HUES64 (cell line): ENCODE measurements around the gene PEPD.

ENCODE experiments used
- H3K27ac ChIP-seq: 2 replicates; pipeline ENCODE4 v1.7.0; 2013; ENCODE audit warnings: low read depth, low read length, inconsistent platforms
- H3K27me3 ChIP-seq: 2 replicates; pipeline ENCODE4 v1.6.1; 2013; ENCODE audit warnings: mild to moderate bottlenecking, low read length; ENCODE audit not compliant: insufficient read depth
- H3K36me3 ChIP-seq: 2 replicates; pipeline ENCODE4 v1.6.1; 2013; ENCODE audit warnings: mild to moderate bottlenecking, low read length; ENCODE audit not compliant: insufficient read depth
- H3K4me1 ChIP-seq: 2 replicates; pipeline ENCODE4 v1.6.1; 2013; ENCODE audit warnings: mild to moderate bottlenecking, low read length, moderate library complexity; ENCODE audit not compliant: insufficient read depth
- H3K4me3 ChIP-seq: 2 replicates; pipeline ENCODE4 v1.5.1; 2013; ENCODE audit warnings: mild to moderate bottlenecking, low read length, moderate library complexity
- H3K9ac ChIP-seq: 2 replicates; pipeline ENCODE4 v1.6.1; 2013; ENCODE audit warnings: mild to moderate bottlenecking, low read depth, low read length
- H3K9me3 ChIP-seq: 2 replicates; pipeline ENCODE4 v1.6.1; 2013; ENCODE audit warnings: low read depth, low read length; ENCODE audit not compliant: insufficient read depth
- WGBS: fragments of 150-250, 120-280 bp; methylation state at CpG from one replicate; pipeline ENCODE4 v1.1.7; 2013; ENCODE audit warnings: missing lambda C conversion rate; 5-methylcytosine and 5-hydroxymethylcytosine counted together

The PEPD gene

GRCh38 chr19:33522371-33522662, 726 bp upstream of the PEPD start:
- WGBS: 92% methylated on average over 5 of the region's 5 CpGs
- Histone ChIP-seq H3K27me3 (peaks cover 1% of the 10 kb centered on the region; the same call in 1 of the 2 replicates), H3K9ac (peak overlapping the region; percentile 65), H3K4me3 (peak overlapping the region; percentile 86), H3K4me1 (peaks cover 12% of the 10 kb centered on the region), H3K36me3 (no peaks in the 10 kb centered on the region), H3K27ac (no peak overlapping the region), H3K9me3 (no peaks in the 10 kb centered on the region)

GRCh38 chr19:33520844-33521479, 629 bp downstream of the PEPD start:
- Histone ChIP-seq H3K4me1 (peaks cover 12% of the 10 kb centered on the region), H3K36me3 (no peaks in the 10 kb centered on the region), H3K9me3 (no peaks in the 10 kb centered on the region), H3K9ac (peak overlapping the region; percentile 84), H3K4me3 (peak overlapping the region; percentile 86), H3K27me3 (no peaks in the 10 kb centered on the region), H3K27ac (peak overlapping the region; percentile 27; the same call in 1 of the 2 replicates)
- WGBS: 10% methylated on average over 18 of the region's 18 CpGs

- peak overlapping the region; percentile 86; the same call in 1 of the 2 replicates for H3K4me3 ChIP-seq
- no peaks in the 10 kb centered on the region for H3K36me3 ChIP-seq
- no peaks in the 10 kb centered on the region for H3K27me3 ChIP-seq
- WGBS: 92% methylated on average over 4 of the region's 4 CpGs
- H3K27ac ChIP-seq: no peak overlapping the region
- no peaks in the 10 kb centered on the region for H3K9me3 ChIP-seq
- H3K4me1 ChIP-seq: peaks cover 12% of the 10 kb centered on the region
- H3K9ac ChIP-seq: no peak overlapping the region
Observed at GRCh38 chr19:33520048-33520643, 1.4 kb downstream of the PEPD start.

GRCh38 chr19:33519416-33519815, 2.2 kb downstream of the PEPD start:
- no peak overlapping the region for H3K4me3 ChIP-seq
- 90% methylated on average over 6 of the region's 6 CpGs for WGBS
- H3K9me3 ChIP-seq: no peaks in the 10 kb centered on the region
- H3K9ac ChIP-seq: no peak overlapping the region
- H3K4me1 ChIP-seq: peaks cover 12% of the 10 kb centered on the region
- H3K27me3 ChIP-seq: no peaks in the 10 kb centered on the region
- H3K27ac ChIP-seq: no peak overlapping the region
- H3K36me3 ChIP-seq: no peaks in the 10 kb centered on the region

- Histone ChIP-seq H3K4me1 (peaks cover 12% of the 10 kb centered on the region), H3K4me3 (no peak overlapping the region), H3K27me3 (no peaks in the 10 kb centered on the region), H3K36me3 (no peaks in the 10 kb centered on the region), H3K27ac (no peak overlapping the region), H3K9me3 (no peaks in the 10 kb centered on the region), H3K9ac (no peak overlapping the region)
- 55% methylated on average over 5 of the region's 5 CpGs for WGBS
Observed at GRCh38 chr19:33518541-33518940, 3.0 kb downstream of the PEPD start.

GRCh38 chr19:33517922-33518321, 3.7 kb downstream of the PEPD start:
- Histone ChIP-seq H3K9me3 (no peaks in the 10 kb centered on the region), H3K27me3 (no peaks in the 10 kb centered on the region), H3K4me1 (peaks cover 8% of the 10 kb centered on the region), H3K4me3 (no peak overlapping the region), H3K36me3 (no peaks in the 10 kb centered on the region), H3K27ac (no peak overlapping the region), H3K9ac (no peak overlapping the region)
- 96% methylated on average over 9 of the region's 9 CpGs for WGBS

- Histone ChIP-seq H3K27ac (no peak overlapping the region), H3K36me3 (0 out of 2 replicates have a peak, but pooled peaks cover 3% of the 10 kb centered on the region), H3K9me3 (no peaks in the 10 kb centered on the region), H3K4me3 (no peak overlapping the region), H3K9ac (no peak overlapping the region), H3K4me1 (peaks cover 6% of the 10 kb centered on the region), H3K27me3 (no peaks in the 10 kb centered on the region)
- 87% methylated on average over 4 of the region's 4 CpGs for WGBS
Observed at GRCh38 chr19:33515921-33516320, 5.7 kb downstream of the PEPD start.

GRCh38 chr19:33514885-33515551, 6.6 kb downstream of the PEPD start:
- Histone ChIP-seq H3K4me1 (peaks cover 14% of the 10 kb centered on the region), H3K27me3 (no peaks in the 10 kb centered on the region), H3K4me3 (no peak overlapping the region), H3K36me3 (0 out of 2 replicates have a peak, but pooled peaks cover 3% of the 10 kb centered on the region), H3K27ac (no peak overlapping the region), H3K9me3 (no peaks in the 10 kb centered on the region), H3K9ac (no peak overlapping the region)
- 87% methylated on average over 25 of the region's 25 CpGs for WGBS

GRCh38 chr19:33513424-33513823, 8.2 kb downstream of the PEPD start:
- H3K4me1 ChIP-seq: peaks cover 14% of the 10 kb centered on the region
- H3K9me3 ChIP-seq: no peaks in the 10 kb centered on the region
- no peaks in the 10 kb centered on the region for H3K27me3 ChIP-seq
- 0 out of 2 replicates have a peak, but pooled peaks cover 4% of the 10 kb centered on the region for H3K36me3 ChIP-seq
- 96% methylated on average over 9 of the region's 9 CpGs for WGBS
- no peak overlapping the region for H3K9ac ChIP-seq
- H3K27ac ChIP-seq: no peak overlapping the region
- no peak overlapping the region for H3K4me3 ChIP-seq

- WGBS: 93% methylated on average over 23 of the region's 23 CpGs
- Histone ChIP-seq H3K4me1 (peaks cover 14% of the 10 kb centered on the region), H3K36me3 (0 out of 2 replicates have a peak, but pooled peaks cover 5% of the 10 kb centered on the region), H3K9ac (no peak overlapping the region), H3K27me3 (no peaks in the 10 kb centered on the region), H3K27ac (no peak overlapping the region), H3K9me3 (no peaks in the 10 kb centered on the region), H3K4me3 (no peak overlapping the region)
Observed at GRCh38 chr19:33512580-33513137, 8.9 kb downstream of the PEPD start.

GRCh38 chr19:33512021-33512420, 9.6 kb downstream of the PEPD start:
- H3K4me3 ChIP-seq: no peak overlapping the region
- H3K9ac ChIP-seq: no peak overlapping the region
- H3K36me3 ChIP-seq: 0 out of 2 replicates have a peak, but pooled peaks cover 5% of the 10 kb centered on the region
- H3K9me3 ChIP-seq: no peaks in the 10 kb centered on the region
- WGBS: 98% methylated on average over 3 of the region's 3 CpGs
- peaks cover 17% of the 10 kb centered on the region for H3K4me1 ChIP-seq
- no peak overlapping the region for H3K27ac ChIP-seq
- H3K27me3 ChIP-seq: no peaks in the 10 kb centered on the region
